ENCODE results near the gene KMT2D.
"Not testable (repeated sequence)": the region's sequence is repeated elsewhere in the genome, so short reads cannot be mapped to it uniquely, and the experiment has no call there.

Gene KMT2D

GRCh38 chr12:49086116-49086515, 25.5 kb upstream of the KMT2D start:
- DNase-seq, result no peak

DNA sequence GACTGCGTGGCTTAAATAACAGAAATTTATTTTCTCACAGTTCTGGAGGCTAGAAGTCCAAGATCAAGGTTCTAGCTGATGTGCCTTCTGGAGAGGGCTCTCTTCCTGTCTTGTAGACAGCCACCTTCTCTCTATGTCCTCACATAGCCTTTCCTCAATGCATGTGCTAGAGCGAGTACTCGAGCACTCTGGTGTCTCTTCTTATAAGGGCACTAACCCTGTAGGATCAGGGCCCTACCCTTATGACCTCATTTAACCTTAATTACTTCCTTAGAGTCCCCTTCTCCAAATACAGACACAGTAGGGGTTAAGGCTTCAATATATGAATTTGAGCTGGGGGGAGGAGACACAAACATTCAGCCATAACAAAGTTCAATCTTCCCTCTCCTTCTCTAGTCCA, 23.8 kb upstream of the KMT2D start:
- no peak for DNase-seq

GRCh38 chr12:49079793-49080192, 19.2 kb upstream of the KMT2D start:
- DNase-seq, result no peak

GRCh38 chr12:49070971-49071370, 10.4 kb upstream of the KMT2D start:
- DNase-seq, result no peak

- DNase-seq, result peak; percentile 99
These were observed 9.1 kb upstream of the KMT2D start, which contains the start of gene RHEBL1 for GRCh38 chr12:49069507-49070346. RHEBL1 (minus strand) TSS chr12:49069979; CDS start chr12:49069785, 194 bp downstream.

- no peak for DNase-seq
These were observed 8.4 kb upstream of the KMT2D start for GRCh38 chr12:49068879-49069506.

- no peak for DNase-seq
These were observed 5.5 kb upstream of the KMT2D start for GRCh38 chr12:49066120-49066519.

DNA sequence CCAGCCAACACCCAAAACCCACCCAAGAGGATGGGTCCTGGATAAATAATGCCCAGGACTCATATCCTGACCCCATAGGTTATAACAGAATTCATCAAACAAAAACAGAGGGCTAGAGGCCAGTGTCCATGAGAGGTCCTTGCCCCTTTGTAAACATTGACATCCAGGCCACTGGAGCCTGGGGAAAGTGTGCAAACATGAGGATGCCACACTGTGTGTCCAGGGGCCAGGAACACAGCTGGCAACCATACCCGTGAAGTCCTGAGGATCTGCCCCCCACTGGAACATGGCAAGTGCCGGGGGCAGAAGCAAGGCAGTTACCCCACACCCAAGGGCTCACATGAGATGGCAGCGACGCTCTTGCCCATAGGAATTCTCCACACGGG, 4.2 kb upstream of the KMT2D start:
- DNase-seq, result no peak

DNA sequence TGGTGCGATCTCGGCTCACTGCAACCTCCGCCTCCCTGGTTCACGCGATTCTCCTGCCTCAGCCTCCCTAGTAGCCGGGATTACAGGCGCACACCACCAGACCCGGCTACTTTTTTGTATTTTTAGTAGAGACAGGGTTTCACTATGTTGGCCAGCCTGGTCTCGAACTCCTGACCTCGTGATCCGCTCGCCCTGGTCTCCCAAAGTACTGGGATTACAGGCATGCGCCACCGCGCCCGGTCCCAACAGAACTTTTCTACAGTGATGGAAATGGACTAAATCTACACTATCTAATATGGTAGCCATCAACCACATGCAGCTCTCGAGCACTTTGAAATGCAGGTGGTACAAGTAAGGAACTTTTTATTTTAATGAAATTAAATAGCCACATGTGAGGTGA, 1.3 kb upstream of the KMT2D start:
- DNase-seq, result not testable (repeated sequence)

- DNase-seq, result no peak
These were observed 610 bp upstream of the KMT2D start for GRCh38 chr12:49061157-49061650.

GRCh38 chr12:49059299-49060171, 1.1 kb downstream of the KMT2D start:
- no peak for DNase-seq

DNA sequence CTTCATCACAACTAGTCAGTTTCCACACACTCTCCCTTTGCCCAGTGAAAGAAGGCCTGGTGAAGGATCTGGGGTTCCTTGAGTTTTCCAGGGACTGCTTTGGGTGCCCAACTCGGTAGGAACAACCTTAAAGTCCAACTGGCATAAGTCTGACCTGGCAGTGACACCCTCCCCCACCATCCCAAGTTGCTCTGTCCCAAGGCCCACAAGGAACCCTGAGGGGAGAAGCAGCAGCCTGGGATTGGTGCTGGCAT, 1.6 kb downstream of the KMT2D start:
- DNase-seq, result no peak

- no peak for DNase-seq
These were observed 2.1 kb downstream of the KMT2D start for GRCh38 chr12:49058366-49059044.

GRCh38 chr12:49057888-49058287, 2.7 kb downstream of the KMT2D start:
- no peak for DNase-seq

- peak; percentile 54 for DNase-seq
These were observed 4.4 kb downstream of the KMT2D start for GRCh38 chr12:49055978-49056754.

DNA sequence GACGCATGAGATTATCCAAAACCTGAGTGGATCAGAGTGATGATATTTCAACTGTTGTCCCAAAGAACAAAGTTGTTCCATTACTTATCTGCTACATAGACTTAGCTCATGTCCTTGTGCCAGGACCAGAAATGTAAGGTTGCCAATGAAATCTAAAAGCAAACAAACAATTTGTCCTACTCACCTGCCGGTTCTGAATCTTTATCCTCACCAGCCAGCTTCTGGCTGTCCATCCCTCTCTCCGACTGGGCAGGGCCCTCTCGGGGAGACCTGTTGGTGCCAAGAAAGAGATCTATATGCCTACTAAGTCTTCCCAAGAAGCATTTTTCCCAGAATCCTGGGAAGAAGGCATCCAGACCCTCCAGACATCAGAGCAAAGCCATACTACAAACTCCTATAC, 5.5 kb downstream of the KMT2D start:
- DNase-seq, result no peak

- DNase-seq, result no peak
These were observed 6.1 kb downstream of the KMT2D start for GRCh38 chr12:49054524-49054923.

GRCh38 chr12:49054096-49054495, 6.5 kb downstream of the KMT2D start:
- DNase-seq, result no peak

DNA sequence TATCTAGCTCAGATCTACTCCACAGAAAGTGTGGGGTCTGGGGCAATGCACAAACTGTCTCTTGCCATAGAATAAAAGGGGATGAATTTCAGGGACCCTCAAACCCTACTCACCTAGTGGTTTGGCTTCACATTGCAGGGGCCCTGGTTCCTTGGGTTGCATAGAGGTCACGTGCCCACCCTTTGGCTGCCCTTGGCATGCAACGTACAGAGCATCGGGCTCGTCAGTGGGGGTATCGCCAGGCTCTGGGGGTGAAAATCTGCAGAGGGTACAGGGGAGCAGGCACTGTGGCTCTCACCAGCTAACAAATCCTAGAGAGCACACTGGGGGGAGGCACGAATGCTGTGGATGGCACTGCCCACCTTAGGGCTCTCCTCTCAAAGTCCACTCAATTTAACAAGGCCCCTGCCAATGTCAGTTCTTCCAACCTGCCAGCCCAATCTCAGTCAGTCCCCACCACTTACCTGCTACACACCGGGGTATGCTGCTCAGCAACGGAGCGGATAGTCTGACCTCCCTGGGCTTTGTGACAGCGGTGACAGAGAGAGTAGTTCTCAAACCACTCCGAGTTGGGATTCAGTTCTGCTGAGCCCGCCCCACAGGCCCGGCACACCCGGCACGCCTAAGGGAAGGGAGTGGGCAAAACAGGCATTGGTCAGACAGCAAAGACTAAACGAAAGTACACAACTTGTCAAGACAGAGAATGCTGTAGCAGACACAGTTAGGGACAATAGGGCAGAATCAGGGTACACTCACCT, 8.0 kb downstream of the KMT2D start:
- no peak for DNase-seq

DNA sequence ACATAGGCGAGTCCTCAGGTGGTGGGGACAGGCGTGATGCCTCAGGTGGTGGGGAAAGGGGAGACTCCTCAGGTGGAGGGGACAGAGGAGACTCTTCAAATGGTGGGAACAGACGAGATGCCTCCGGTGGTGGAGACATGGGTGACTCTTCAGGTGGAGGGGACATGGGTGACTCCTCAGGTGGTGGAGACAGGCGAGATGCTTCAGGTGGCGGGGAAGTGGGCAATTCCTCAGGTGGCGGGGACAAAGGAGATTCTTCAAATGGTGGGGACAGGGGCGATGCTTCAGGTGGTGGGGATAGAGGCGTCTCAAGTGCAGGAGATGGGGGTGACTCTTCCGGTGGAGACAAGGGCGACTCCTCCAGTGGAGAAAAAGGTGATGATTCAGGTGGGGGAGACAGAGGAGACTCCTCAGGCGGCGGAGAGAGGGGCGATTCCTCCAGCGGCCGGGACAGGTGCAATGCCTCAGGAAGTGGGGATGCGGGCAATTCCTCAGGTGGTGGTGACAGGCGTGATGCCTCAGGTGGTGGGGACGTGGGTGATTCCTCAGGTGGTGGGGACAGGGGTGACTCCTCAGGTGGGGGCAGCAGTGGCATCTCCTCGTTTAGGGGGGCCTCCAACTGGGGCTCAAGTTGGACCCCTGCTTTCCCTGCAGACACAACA, 8.7 kb downstream of the KMT2D start:
- DNase-seq, result no peak

GRCh38 chr12:49051373-49051764, 9.2 kb downstream of the KMT2D start:
- no peak for DNase-seq
